Inferior parietal cortex (tissue), 1 donor: Measurements from ENCODE around the gene OSTC.

ENCODE experiments used
- DNase-seq: peaks from one replicate; pipeline ENCODE4 v3.0.0-alpha.2; 2016; ENCODE audit errors: extremely low spot score

The OSTC gene

DNA sequence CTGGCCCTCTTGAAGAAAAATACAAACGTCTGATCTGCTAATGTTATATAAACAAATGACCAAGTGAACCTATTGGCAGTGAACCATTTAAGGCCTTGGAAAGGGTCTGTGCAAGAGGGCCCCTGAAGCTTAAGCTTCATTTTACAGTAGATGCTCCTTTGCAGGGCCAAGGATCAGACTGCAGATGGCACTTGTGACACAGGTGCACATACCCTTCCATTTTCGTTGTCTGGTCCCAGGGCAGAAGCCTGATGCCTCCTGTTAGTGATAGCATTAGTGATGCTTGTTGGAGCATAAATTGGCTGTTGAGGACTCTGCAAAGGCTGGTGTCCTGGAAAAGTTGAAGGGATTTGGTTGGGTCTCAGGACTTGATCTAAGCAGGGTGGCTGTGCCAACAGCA lies 65.9 kb downstream of the OSTC start:
- no peak for DNase-seq

DNA sequence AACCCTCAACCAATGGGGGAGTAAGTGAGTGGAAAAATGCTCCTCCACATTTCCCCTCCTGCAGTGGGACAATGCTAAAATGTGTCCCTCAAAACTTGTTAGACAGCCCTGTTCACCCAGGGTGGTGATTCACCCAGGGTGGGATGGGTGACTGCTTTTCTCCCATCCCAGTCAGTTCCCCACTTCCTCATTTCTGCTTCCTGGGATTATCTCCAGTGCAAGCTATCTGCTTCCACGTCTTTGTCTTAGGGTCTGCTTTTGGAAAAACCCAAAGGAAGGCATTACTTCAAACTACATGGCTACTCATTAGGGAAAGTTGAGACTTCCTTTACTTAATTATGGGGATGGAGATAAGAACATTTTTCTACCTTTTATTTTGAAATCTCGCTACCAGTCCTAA lies 67.0 kb downstream of the OSTC start:
- DNase-seq, result no peak
